MCF 10A (cell line): Measurements from ENCODE around the gene TTC21B. TPM values are rescaled to one million over a fixed set of nuclear protein-coding genes. Genes with fewer than 3 reads are reported as not detected.
A peak's percentile ranks its signal among the peaks of the same experiment; 100 is the strongest.

Experiments
- BruUV-seq: library from RNA; stranded (reverse); fragments of 400-500 nt; replicated peaks from 2 replicates; lab custom pipeline; 2021; lab: Mats Ljungman, UMichigan
- CTCF ChIA-PET: fragments of 300-600 bp; sonication (Branson Sonifier 250); formaldehyde crosslinking; extraction: SDS; loops from one replicate; lab custom pipeline; 2021; ENCODE audit warnings: antibody characterized with exemption, inconsistent platforms; lab: Yijun Ruan, JAX
- POLR2A ChIA-PET: fragments of 300-600, 350-650 bp; sonication (Branson Sonifier 250); formaldehyde crosslinking; extraction: SDS; loops from one replicate; lab custom pipeline; 2020; ENCODE audit warnings: antibody characterized with exemption, inconsistent platforms; lab: Yijun Ruan, JAX
- DNase-seq: peaks from one replicate; pipeline ENCODE4 v3.0.0-alpha.2; 2018; ENCODE audit not compliant: unreplicated experiment
- H3K27ac Mint-ChIP-seq: one replicate; pipeline ENCODE4 v1.8.0; 2022; ENCODE audit warnings: mild to moderate bottlenecking, low read depth, mixed read lengths; ENCODE audit not compliant: unreplicated experiment
- H3K27me3 Mint-ChIP-seq: one replicate; pipeline ENCODE4 v1.8.0; 2022; ENCODE audit warnings: mixed read lengths; ENCODE audit not compliant: insufficient read depth, unreplicated experiment
- H3K36me3 Mint-ChIP-seq: one replicate; pipeline ENCODE4 v1.8.0; 2022; ENCODE audit warnings: mild to moderate bottlenecking, moderate library complexity, mixed read lengths; ENCODE audit not compliant: insufficient read depth, unreplicated experiment
- H3K4me1 Mint-ChIP-seq: one replicate; pipeline ENCODE4 v1.8.0; 2022; ENCODE audit warnings: mixed read lengths; ENCODE audit not compliant: insufficient read depth, unreplicated experiment
- H3K4me3 Mint-ChIP-seq: one replicate; pipeline ENCODE4 v1.8.0; 2022; ENCODE audit warnings: mild to moderate bottlenecking, moderate library complexity, mixed read lengths; ENCODE audit not compliant: unreplicated experiment
- H3K9me3 Mint-ChIP-seq: one replicate; pipeline ENCODE4 v1.8.0; 2022; ENCODE audit warnings: mixed read lengths; ENCODE audit not compliant: unreplicated experiment
- CTCF ChIP-seq: fragments of 200-600 bp; IDR thresholded peaks from one replicate; pipeline ENCODE4 v1.8.0; 2022; ENCODE audit warnings: antibody characterized with exemption, mild to moderate bottlenecking; ENCODE audit not compliant: unreplicated experiment
- intact Hi-C: fragments of 100-400 bp; cut with micrococcal nuclease; formaldehyde crosslinking; loops from 2 replicates; pipeline ENCODE4 v1.14.1; 2022
- total RNA-seq: library from RNA; stranded (reverse); gene quantifications from 2 replicates; pipeline ENCODE4 v1.2.3, GENCODE V29; 2022

TTC21B gene
- total RNA-seq, 1 experiment from 2014 or later = 9.8 TPM

- Mint-ChIP-seq H3K9me3 (no peaks in the 10 kb centered on the region), H3K36me3 (peaks cover 30% of the 10 kb centered on the region), H3K27ac (peak overlapping the region; percentile 17), H3K4me1 (peaks cover 35% of the 10 kb centered on the region), H3K4me3 (no peak overlapping the region), H3K27me3 (no peaks in the 10 kb centered on the region)
- ChIA-PET CTCF (interaction anchor here (0.7 to 1.2 kb wide), 2 partner anchors 21 to 85 kb away, joined by 3 to 4 read pairs; no protein-coding TSS in a partner anchor), POLR2A (no interaction called here)
- TF ChIP-seq CTCF = no peak
- DNase-seq = peak; percentile 10
- no TSS peak for BruUV-seq
- intact Hi-C loops = no loop called here
Observed at GRCh38 chr2:165902934-165903333, 50.6 kb downstream of the TTC21B start.

- no peak overlapping the region for H3K27ac Mint-ChIP-seq
- DNase-seq = no peak
- ChIA-PET CTCF (interaction anchor here (0.6 to 1.0 kb wide), 4 partner anchors 10 to 495 kb away, joined by 3 read pairs; no protein-coding TSS in a partner anchor), POLR2A (interaction anchor here (1.0 kb wide), 1 partner anchor 107 kb away, joined by 3 read pairs; the partner anchor contains the start of gene GALNT3)
- intact Hi-C loops = no loop called here
- TF ChIP-seq CTCF = no peak
- H3K27me3 Mint-ChIP-seq = no peaks in the 10 kb centered on the region
- H3K9me3 Mint-ChIP-seq = no peaks in the 10 kb centered on the region
- no peak overlapping the region for H3K4me3 Mint-ChIP-seq
- peaks cover 45% of the 10 kb centered on the region for H3K4me1 Mint-ChIP-seq
- no TSS peak for BruUV-seq
- peaks cover 23% of the 10 kb centered on the region for H3K36me3 Mint-ChIP-seq
Observed at GRCh38 chr2:165901620-165902298, 51.8 kb downstream of the TTC21B start.

- peaks cover 24% of the 10 kb centered on the region for H3K36me3 Mint-ChIP-seq
- H3K27ac Mint-ChIP-seq = peak overlapping the region; percentile 80
- no peaks in the 10 kb centered on the region for H3K27me3 Mint-ChIP-seq
- no peak for DNase-seq
- ChIA-PET CTCF (no interaction called here), POLR2A (interaction anchor here (1.0 kb wide), 1 partner anchor 54 kb away, joined by 3 read pairs; the partner anchor contains the start of gene TTC21B)
- intact Hi-C loops = no loop called here
- H3K4me1 Mint-ChIP-seq = peaks cover 35% of the 10 kb centered on the region
- no peaks in the 10 kb centered on the region for H3K9me3 Mint-ChIP-seq
- H3K4me3 Mint-ChIP-seq = no peak overlapping the region
- TF ChIP-seq CTCF = no peak
- no TSS peak for BruUV-seq
Observed at GRCh38 chr2:165899311-165899710, 54.3 kb downstream of the TTC21B start.

GRCh38 chr2:165898381-165898780 lies 55.2 kb downstream of the TTC21B start:
- POLR2A ChIA-PET = interaction anchor here (0.7 to 1.1 kb wide), 4 partner anchors 9 to 55 kb away, joined by 3 to 4 read pairs (median 3); partner anchors contain the start of gene TTC21B
- CTCF ChIA-PET = interaction anchor here (1.4 kb wide), 1 partner anchor 24 kb away, joined by 8 read pairs; no protein-coding TSS in a partner anchor
- peak; percentile 92 for DNase-seq
- Mint-ChIP-seq H3K9me3 (no peaks in the 10 kb centered on the region), H3K4me3 (peak overlapping the region; percentile 17), H3K4me1 (peaks cover 35% of the 10 kb centered on the region), H3K27ac (peak overlapping the region; percentile 80), H3K36me3 (peaks cover 31% of the 10 kb centered on the region), H3K27me3 (no peaks in the 10 kb centered on the region)
- BruUV-seq = no TSS peak
- no peak for TF ChIP-seq CTCF
- intact Hi-C loops = no loop called here
